Inflammatory macrophage treated with lipopolysaccharide for 1 hour (primary cell): ENCODE measurements around the gene SLC38A3.
"Not testable (repeated sequence)": the region's sequence is repeated elsewhere in the genome, so short reads cannot be mapped to it uniquely, and the experiment has no call there.

Experiments used
- DNase-seq, 2 donors: peaks; one replicate each; pipeline ENCODE4 v3.0.0-alpha.2; 2020 to 2022

Gene SLC38A3

DNA sequence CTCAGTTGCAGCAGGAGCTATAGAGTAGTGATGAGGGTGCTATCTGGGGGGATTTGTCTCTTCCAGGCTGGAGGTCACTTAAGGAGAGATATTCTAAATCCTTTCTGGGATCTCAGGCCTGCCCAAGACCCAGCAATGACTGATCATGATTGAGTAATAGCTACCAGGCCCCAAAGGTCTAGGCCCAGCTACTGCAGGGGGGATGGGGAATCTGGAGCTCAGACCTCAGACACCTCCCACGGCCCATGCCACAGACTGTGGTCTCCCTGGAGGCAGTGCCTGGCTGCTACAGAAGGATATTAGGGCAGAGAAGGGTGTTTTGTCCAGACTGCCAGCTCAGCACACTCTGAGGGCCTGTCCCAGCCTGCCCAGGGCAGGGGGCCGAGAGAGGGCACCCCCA is 6.9 kb downstream of the SLC38A3 start:
- DNase-seq = no peak

- DNase-seq = no peak
Observed at GRCh38 chr3:50212502-50212901, 7.4 kb downstream of the SLC38A3 start.

- no peak for DNase-seq
Observed at GRCh38 chr3:50212971-50213370, 7.9 kb downstream of the SLC38A3 start.

DNA sequence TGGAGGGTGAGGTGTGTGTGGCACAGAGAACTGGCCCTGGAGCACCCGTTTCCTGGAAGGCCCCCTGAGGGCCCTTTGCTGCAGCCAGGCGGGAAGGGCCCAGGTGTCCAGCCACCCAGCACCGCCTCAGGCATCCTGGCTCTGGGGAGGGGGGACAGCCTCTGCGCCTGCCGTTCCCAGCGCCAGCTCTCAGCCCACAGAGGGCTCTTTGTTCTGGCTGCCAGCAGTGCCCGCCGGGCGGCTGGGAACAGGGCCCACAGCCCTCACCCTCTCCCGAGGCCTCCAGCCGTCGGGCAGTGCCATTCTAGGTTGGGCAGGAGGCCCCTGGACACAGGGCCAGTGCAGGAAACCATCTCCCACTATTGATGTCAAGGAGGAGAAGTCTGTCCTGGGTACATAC is 8.3 kb downstream of the SLC38A3 start:
- DNase-seq = no peak

GRCh38 chr3:50214824-50215223 is 9.8 kb downstream of the SLC38A3 start:
- DNase-seq = no peak

GRCh38 chr3:50215529-50215928 is 10.5 kb downstream of the SLC38A3 start:
- DNase-seq = no peak

DNA sequence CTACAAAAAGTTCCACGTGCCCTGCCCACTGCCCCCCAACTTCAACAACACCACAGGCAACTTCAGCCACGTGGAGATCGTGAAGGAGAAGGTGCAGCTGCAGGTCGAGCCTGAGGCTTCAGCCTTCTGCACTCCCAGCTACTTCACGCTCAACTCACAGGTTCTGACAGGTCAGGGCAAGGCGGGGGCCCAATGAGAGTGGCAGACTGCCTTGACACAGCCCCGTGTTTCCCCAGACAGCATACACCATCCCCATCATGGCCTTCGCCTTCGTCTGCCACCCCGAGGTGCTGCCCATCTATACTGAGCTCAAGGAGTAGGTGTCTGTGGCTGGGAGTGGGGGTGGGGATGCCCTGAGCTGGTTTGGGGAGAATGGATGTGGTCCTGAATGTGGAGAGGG is 12.6 kb downstream of the SLC38A3 start:
- no peak for DNase-seq

DNA sequence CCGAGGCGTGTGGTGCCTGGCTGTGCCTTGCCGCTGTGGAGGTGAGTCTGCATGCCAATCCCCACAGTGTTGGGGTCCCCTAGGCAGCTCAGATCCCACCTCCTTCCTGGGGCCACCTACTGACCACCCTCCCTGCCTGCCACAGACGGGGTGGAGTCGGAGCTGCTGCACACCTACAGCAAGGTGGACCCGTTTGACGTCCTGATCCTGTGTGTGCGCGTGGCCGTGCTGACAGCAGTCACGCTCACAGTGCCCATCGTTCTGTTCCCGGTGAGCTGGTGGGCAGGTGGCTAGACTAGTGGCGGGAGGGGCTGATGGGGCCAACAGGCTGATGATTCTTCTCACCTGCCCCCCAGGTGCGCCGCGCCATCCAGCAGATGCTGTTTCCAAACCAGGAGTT is 13.4 kb downstream of the SLC38A3 start:
- DNase-seq = no peak

GRCh38 chr3:50219285-50219684 is 14.2 kb downstream of the SLC38A3 start:
- no peak for DNase-seq

DNA sequence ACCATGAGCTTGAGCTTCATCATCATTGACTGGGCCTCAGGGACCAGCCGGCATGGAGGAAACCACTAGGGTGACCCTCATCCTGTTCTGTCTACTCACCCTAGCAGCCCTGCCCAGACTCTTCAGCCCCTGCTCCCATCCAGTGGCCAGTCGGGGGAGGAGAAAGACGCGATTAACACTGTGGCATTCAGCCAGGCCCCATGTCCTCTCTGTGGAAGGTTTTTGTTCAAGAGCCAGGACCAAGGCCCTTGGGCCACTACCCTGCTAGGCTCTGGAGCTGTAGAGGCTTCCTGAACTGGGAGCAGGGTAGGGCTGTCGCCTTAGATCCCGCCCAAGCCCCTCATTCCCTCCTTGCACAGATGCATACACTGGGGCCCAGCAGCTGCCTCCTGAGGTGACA is 15.0 kb downstream of the SLC38A3 start:
- no peak for DNase-seq

GRCh38 chr3:50221051-50221410 is 16.0 kb downstream of the SLC38A3 start:
- DNase-seq = no peak

DNA sequence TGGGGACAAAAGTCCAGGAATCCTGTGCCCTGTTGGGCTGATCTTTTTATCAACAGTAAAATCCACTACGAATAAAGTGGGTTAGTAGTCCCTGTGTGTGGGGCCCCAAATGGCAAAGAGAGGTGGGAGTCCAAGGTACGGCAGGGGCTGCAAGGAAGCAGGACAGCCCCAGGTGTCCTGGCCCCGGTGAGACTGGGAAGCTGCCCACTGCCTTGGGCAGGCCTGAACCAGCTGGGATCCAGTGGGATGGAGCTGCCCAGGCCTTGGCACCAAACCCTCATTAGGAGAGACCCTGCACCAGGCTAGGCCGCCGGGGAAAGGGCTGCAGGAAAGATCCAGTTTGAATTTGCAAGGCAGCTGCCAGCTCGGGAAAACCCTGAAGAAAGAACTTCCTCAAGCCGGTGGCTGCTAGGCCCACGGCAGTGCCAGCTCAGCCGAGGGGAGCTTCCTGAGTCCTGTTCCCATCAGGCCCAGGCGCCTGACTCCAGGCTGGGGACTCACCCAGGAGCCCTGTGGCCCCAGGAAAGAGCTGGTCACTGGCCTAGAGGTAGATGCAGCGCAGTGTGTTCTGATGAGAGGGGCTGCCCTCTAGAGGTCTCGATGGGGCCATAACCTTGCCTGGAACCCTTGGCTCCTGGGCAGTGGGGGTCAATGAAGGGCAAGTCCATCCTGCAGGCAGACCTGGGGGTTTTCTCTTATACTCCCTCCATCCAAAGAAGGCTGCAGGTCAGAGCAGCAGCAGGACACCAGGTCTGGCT is 16.5 kb downstream of the SLC38A3 start:
- DNase-seq = peak; percentile 57 to 60

- DNase-seq = no peak
Observed at GRCh38 chr3:50222169-50222528, 17.1 kb downstream of the SLC38A3 start.

DNA sequence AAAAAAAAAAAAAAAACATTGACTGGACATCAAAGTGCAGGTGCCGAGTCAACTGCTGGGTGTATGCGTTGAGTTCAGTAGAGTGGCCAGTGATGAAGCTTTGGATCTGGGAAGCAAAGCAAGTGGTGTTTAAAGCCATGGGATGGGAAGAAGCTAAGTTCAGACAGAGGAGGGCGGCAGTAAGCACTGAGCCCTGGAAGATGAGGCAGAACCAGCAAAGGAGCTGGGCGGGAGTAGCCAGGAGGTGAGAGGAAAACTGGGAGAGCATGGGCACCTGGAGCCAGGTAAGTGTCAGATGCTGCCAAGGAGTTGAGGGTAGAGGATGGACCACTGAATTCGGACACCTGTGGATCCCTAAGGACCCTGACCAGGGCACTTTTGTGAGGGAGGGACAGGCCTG is 19.6 kb downstream of the SLC38A3 start:
- no peak for DNase-seq

DNA sequence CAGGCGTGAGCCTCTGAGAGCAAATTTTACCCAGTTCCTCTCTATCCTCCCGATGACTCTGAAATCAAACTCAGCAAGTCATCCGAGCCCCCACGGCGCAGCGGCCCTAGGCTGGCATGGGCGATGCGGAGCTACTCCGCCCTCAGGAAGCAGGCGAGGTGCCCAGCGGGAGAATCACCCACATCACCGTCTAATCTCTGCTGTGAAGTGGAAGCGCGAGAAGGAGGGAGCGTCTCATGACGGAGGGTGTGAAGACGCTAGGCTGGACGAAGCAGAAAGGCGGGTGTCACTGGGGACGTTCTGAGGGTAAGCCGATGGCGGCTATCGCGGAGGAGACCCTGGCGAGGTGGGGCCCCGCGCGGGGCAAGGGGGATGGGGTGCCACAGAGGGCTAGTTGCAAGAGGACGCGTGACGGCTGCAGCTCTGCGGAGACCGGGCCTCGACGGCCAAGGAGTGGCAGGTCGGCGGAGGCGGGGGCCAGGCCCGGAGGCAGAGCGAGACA is 21.9 kb downstream of the SLC38A3 start:
- peak in 1 of 2 donors; percentile 15 for DNase-seq

DNA sequence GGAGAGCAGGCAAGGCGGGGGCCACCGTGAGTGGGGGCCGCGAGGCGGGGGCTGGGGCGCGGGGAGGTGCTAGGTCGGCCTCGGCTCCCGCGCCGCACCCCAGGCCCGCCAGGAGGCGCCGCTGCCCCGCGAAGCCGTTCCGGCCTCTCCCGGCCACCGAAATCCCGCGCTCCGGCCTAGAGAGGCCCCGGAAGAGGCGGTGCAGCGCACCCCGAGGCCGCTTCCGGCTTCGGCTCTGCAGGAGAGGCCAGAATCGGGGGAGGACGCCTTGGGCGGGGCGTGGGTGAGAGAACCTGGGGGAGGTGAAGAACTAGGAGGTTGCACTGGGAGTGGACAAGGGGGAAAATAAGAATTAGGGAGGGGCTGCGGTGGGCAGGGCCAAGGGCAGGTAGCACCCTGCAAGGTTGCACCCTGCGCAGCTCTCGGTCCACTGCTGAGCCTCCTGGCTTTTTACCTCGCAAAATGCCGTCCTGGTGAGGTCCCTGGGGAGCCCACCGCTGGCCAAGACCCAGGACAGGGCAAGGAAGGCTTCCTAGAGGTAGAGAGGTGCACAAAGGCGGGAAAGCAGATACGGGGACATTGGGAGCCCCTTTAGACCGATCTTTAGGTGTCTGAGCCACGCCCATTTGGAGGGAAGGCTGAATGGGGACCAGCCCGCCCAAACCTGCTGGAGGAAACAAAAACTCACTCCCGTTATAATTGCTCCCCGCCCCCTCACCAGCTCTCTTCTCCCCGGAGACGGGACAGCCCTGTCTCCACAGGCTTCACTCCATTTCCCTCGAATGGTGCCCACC is 22.5 kb downstream of the SLC38A3 start:
- peak; percentile 75 to 92 for DNase-seq

DNA sequence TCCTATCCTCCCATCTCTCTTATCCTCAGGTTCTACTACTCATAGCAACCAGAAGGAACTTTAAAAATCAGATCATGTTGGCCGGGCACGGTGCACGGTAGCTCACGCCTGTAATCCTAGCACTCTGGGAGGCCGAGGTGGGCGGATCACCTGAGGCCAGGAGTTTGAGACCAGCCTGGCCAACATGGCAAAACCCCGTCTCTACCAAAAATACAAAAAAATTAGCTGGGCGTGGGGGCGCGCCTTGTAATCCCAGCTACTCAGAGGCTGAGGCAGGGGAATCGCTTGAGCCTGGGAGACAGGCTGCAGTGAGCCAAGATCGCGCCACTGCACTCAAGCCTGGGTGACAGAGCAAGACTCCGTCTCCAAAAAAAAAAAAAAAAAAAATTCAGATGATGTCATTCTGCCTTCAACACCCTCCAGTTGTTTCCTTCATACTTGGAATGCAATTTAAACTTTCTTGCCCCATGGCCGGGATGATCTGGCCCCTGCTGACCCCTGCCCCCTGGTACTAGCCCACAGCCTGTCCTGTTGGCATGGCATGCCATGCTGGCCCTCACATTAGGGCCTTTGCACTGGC is 23.2 kb downstream of the SLC38A3 start:
- DNase-seq = not testable (repeated sequence)

DNA sequence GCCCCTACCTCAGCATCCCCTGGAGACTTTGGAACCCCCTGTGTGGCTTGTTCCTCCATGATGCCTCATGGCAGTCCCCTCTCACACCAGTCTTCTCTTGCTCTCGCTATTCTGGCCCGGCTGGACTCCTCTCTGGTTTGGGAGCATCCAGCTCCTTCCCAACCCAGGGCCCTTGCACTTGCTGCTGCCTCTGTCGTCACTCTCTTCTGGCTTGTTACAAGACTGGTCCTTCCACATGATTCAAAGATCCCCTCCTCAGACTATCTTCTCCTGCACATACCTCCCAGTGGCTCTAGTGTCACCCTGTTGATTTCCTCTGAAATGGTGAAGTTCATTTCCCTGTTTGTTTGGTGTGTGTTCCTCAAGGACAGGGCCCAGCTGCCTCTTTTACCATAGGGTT is 24.4 kb downstream of the SLC38A3 start:
- DNase-seq = no peak

DNA sequence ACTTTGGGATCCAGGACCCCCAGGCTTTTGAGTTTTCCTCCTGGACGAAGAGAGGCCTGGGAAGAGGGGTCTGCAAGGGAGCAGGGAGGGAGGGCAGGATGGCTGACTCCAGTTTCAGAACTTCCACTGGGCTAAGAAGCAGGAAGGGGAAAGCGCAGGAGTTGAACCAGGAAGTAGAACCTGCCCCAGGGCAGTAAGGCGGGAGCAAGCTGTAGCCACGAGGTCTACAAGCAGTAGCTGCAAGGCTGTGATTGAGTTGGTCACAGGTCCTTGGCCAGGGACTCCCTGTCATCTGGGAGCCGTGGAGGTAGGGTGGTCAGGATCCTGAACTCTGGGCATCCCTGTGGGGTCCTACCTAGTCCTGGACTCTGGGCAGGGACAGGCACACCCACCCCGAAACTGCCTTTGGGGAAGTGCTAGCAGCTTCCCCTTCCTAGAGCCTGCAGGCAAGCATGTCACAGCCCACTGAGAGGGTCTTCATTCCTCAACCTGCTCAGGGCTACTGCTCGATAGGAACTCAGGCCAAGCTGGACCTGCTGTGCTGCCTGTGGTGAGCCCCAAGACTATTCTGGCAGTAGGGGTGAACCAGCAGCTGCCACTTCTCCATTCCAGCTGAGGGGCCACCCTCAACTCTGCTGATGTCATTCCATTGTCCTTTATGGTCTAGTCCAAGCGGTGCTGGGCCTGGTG is 25.2 kb downstream of the SLC38A3 start:
- peak; percentile 38 to 48 for DNase-seq

GRCh38 chr3:50230794-50231125 is 25.7 kb downstream of the SLC38A3 start:
- DNase-seq = no peak

GRCh38 chr3:50231581-50231980 is 26.5 kb downstream of the SLC38A3 start:
- DNase-seq = no peak

DNA sequence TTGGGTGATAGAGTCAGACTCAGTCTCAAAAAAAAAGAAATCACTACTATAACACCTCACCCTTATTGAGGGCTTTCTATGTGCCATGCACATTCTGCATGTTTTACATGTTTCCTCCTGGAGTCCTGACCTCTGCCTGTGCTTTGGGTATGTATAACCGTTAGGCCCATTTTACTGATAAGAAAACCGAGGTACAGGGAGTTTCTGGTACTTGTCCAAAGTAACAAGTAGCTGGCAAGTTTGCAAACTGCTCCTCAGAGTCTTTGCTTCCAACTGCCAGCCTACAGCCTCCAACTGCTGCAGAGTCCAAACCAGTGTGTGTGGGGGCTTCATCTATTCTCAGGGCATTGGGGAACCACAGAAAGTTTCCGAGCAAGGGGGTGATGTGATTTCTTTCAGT is 27.2 kb downstream of the SLC38A3 start:
- no peak for DNase-seq

DNA sequence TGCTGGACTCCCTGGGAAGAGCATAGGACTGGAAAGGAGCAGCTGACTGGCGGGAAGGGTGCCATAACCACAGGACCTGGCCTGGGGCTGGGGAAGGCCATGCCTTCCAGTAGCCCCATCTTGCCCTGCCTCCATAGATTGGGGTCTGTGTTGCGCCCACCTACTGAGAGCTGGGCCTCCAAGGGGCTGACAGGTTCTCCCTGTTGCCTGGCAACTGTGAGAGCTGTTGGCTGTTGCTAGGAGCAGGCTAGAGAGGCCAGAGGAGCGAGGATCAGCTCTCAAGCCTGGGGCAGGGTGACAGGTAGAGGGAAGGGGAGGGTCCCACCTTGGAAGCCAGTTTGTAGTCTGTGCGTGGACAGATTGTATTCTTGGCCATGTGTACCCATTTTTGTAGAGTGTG is 28.1 kb downstream of the SLC38A3 start:
- no peak for DNase-seq
